IMR-90 (cell line): Measurements from ENCODE around the gene LYPD6. TPM values are rescaled to one million over a fixed set of nuclear protein-coding genes. Genes with fewer than 3 reads are reported as not detected.

ENCODE experiments used
- ATAC-seq: fragments of 200-7000 bp; cut with Tn5 transposase; 2 replicates; pipeline ENCODE4 v1.9.1; 2020; ENCODE audit warnings: low read depth, mild to moderate bottlenecking, moderate library complexity
- BruUV-seq: library from RNA; stranded (reverse); fragments of 400-500 nt; replicated peaks from 2 replicates; lab custom pipeline; 2021; lab: Mats Ljungman, UMichigan
- CTCF ChIA-PET: fragments of 300-600 bp; formaldehyde crosslinking; extraction: SDS; loops from one replicate; lab custom pipeline; 2021; ENCODE audit warnings: antibody characterized with exemption; lab: Yijun Ruan, JAX
- POLR2A ChIA-PET: fragments of 300-600 bp; sonication (Branson Sonifier 250); formaldehyde crosslinking; loops from one replicate; lab custom pipeline; 2022; ENCODE audit warnings: antibody characterized with exemption; ENCODE audit not compliant: unreplicated experiment; lab: Charles Lee
- DNase-seq: peaks from one replicate; pipeline ENCODE4 v3.0.0; 2013
- H2AFZ ChIP-seq: replicated peaks from 2 replicates; pipeline ENCODE3; 2013; ENCODE audit warnings: low read length, mild to moderate bottlenecking; ENCODE audit not compliant: poor library complexity
- H2AK5ac ChIP-seq: 2 replicates; pipeline ENCODE4 v1.6.1; 2013; ENCODE audit warnings: low read depth, low read length, inconsistent platforms
- H2AK9ac ChIP-seq: replicated peaks from 2 replicates; pipeline ENCODE3; 2013; ENCODE audit warnings: mild to moderate bottlenecking, low read depth, low read length, moderate library complexity; ENCODE audit not compliant: poor library complexity
- H2BK120ac ChIP-seq: 2 replicates; pipeline ENCODE4 v1.6.1; 2013; ENCODE audit warnings: low read depth, low read length, inconsistent platforms
- H2BK15ac ChIP-seq: 3 replicates; pipeline ENCODE4 v1.6.1; 2013; ENCODE audit warnings: low read depth, low read length, inconsistent platforms
- H2BK20ac ChIP-seq: 2 replicates; pipeline ENCODE4 v1.6.1; 2013; ENCODE audit warnings: low read depth, mild to moderate bottlenecking, inconsistent platforms, low read length, moderate library complexity
- H2BK5ac ChIP-seq: 2 replicates; pipeline ENCODE4 v1.6.1; 2013; ENCODE audit warnings: mild to moderate bottlenecking, low read depth, low read length, inconsistent platforms; ENCODE audit not compliant: poor library complexity, severe bottlenecking
- H3K14ac ChIP-seq: replicated peaks from 2 replicates; pipeline ENCODE4 v1.6.1; 2013; ENCODE audit warnings: low read depth, low read length, inconsistent platforms
- H3K18ac ChIP-seq: 2 replicates; pipeline ENCODE4 v1.6.1; 2013; ENCODE audit warnings: low read depth, low read length, control low read depth
- H3K23ac ChIP-seq: 2 replicates; pipeline ENCODE4 v1.6.1; 2013; ENCODE audit warnings: low read depth, low read length, inconsistent platforms
- H3K27ac ChIP-seq: 2 replicates; pipeline ENCODE4 v1.5.1; 2013; ENCODE audit warnings: mild to moderate bottlenecking, control low read depth, low read length; ENCODE audit not compliant: insufficient read depth
- H3K27me3 ChIP-seq: 2 replicates; pipeline ENCODE4 v1.6.1; 2013; ENCODE audit warnings: low read length; ENCODE audit not compliant: control insufficient read depth, insufficient read depth
- H3K36me3 ChIP-seq: 2 replicates; pipeline ENCODE4 v1.6.1; 2013; ENCODE audit warnings: low read length, mixed read lengths; ENCODE audit not compliant: control insufficient read depth, insufficient read depth
- H3K4ac ChIP-seq: 2 replicates; pipeline ENCODE4 v1.6.1; 2013; ENCODE audit warnings: low read depth, low read length, inconsistent platforms
- H3K4me1 ChIP-seq: 2 replicates; pipeline ENCODE4 v1.6.1; 2013; ENCODE audit warnings: low read length, mixed read lengths; ENCODE audit not compliant: control insufficient read depth, insufficient read depth
- H3K4me2 ChIP-seq: 2 replicates; pipeline ENCODE4 v1.6.1; 2013; ENCODE audit warnings: low read depth, mild to moderate bottlenecking, control low read depth, low read length, moderate library complexity
- H3K4me3 ChIP-seq: 2 replicates; pipeline ENCODE4 v1.5.1; 2013; ENCODE audit warnings: low read depth, mild to moderate bottlenecking, control low read depth, low read length, moderate library complexity; ENCODE audit not compliant: insufficient read depth
- H3K56ac ChIP-seq: 2 replicates; pipeline ENCODE4 v1.6.1; 2013; ENCODE audit warnings: low read length, inconsistent platforms; ENCODE audit not compliant: insufficient read depth; ENCODE audit errors: extremely low read depth
- H3K79me1 ChIP-seq, 2 experiments: 2 replicates each; pipeline ENCODE4 v1.6.1; 2013; ENCODE audit warnings: low read length in 2 of 2, inconsistent platforms in 1 of 2, low read depth in 1 of 2
- H3K9ac ChIP-seq: 2 replicates; pipeline ENCODE4 v1.6.1; 2013; ENCODE audit warnings: low read depth, low read length, control low read depth
- H3K9me1 ChIP-seq: 2 replicates; pipeline ENCODE4 v1.6.1; 2013; ENCODE audit warnings: low read length, inconsistent platforms; ENCODE audit not compliant: insufficient read depth
- H3K9me3 ChIP-seq: 2 replicates; pipeline ENCODE4 v1.6.1; 2013; ENCODE audit warnings: low read length; ENCODE audit not compliant: control insufficient read depth, insufficient read depth
- H4K20me1 ChIP-seq: 2 replicates; pipeline ENCODE4 v1.6.1; 2013; ENCODE audit warnings: low read length, inconsistent platforms; ENCODE audit not compliant: insufficient read depth
- H4K5ac ChIP-seq: 2 replicates; pipeline ENCODE4 v1.6.1; 2013; ENCODE audit warnings: mild to moderate bottlenecking, low read depth, low read length, control low read depth
- H4K8ac ChIP-seq, 2 experiments: 2 replicates each; pipeline ENCODE4 v1.6.1; 2013; ENCODE audit warnings: low read depth in 2 of 2, low read length in 2 of 2, control low read depth in 1 of 2, inconsistent platforms in 1 of 2
- H4K91ac ChIP-seq: 2 replicates; pipeline ENCODE4 v1.6.1; 2013; ENCODE audit warnings: low read depth, low read length, inconsistent platforms; ENCODE audit not compliant: insufficient read depth
- BHLHE40 ChIP-seq: fragments of 150-350 bp; IDR thresholded peaks from 2 replicates; pipeline ENCODE4 v1.6.1; 2016; ENCODE audit warnings: mild to moderate bottlenecking, low read depth, low read length
- CEBPB ChIP-seq: IDR thresholded peaks from 2 replicates; pipeline ENCODE4 v1.6.1; 2012; ENCODE audit warnings: low read depth, low read length, improper control_type of control experiment
- CTCF ChIP-seq: conservative IDR thresholded peaks from 2 replicates; pipeline ENCODE4 v1.5.1; 2012; ENCODE audit warnings: mild to moderate bottlenecking, low read depth, low read length, improper control_type of control experiment
- ELK1 ChIP-seq: fragments of 150-350 bp; IDR thresholded peaks from 2 replicates; pipeline ENCODE4 v1.6.1; 2016; ENCODE audit warnings: low read depth, mild to moderate bottlenecking, low read length, moderate library complexity, borderline replicate concordance
- FOS ChIP-seq: fragments of 150-350 bp; IDR thresholded peaks from 2 replicates; pipeline ENCODE4 v1.6.1; 2016; ENCODE audit warnings: low read depth, low read length
- MXI1 ChIP-seq: IDR thresholded peaks from 2 replicates; pipeline ENCODE4 v1.6.1; 2012; ENCODE audit warnings: low read depth, mild to moderate bottlenecking, low read length, moderate library complexity, borderline replicate concordance
- NFE2L2 ChIP-seq: fragments of 150-350 bp; IDR thresholded peaks from 2 replicates; pipeline ENCODE4 v1.6.1; 2016; ENCODE audit warnings: low read depth, mild to moderate bottlenecking, low read length
- POLR2A ChIP-seq: IDR thresholded peaks from 2 replicates; pipeline ENCODE4 v1.6.1; 2012; ENCODE audit warnings: mild to moderate bottlenecking, low read depth, low read length
- RAD21 ChIP-seq: IDR thresholded peaks from 2 replicates; pipeline ENCODE4 v1.6.1; 2012; ENCODE audit warnings: low read length, improper control_type of control experiment
- USF2 ChIP-seq: fragments of 150-350 bp; IDR thresholded peaks from 2 replicates; pipeline ENCODE4 v1.6.1; 2017; ENCODE audit warnings: mild to moderate bottlenecking, antibody characterized with exemption, low read length, low read depth
- dilution Hi-C: fragments of 300-500 bp; cut with HindIII; formaldehyde crosslinking; loops from one replicate; pipeline ENCODE4 v1.14.3; 2018; ENCODE audit warnings: low sequenced_read_pairs; ENCODE audit not compliant: unreplicated experiment
- in situ Hi-C: fragments of 300-500 bp; cut with MboI; formaldehyde crosslinking; loops from 3 replicates; pipeline ENCODE4 v1.14.3; 2019; ENCODE audit warnings: low sequenced_read_pairs, inconsistent platforms, mixed read lengths
- intact Hi-C: fragments of 100-400 bp; cut with micrococcal nuclease; formaldehyde crosslinking; loops from 2 replicates; pipeline ENCODE4 v1.10.0; 2022
- polyA plus RNA-seq, 3 experiments: library from polyadenylated mRNA; depleted of rRNA; stranded (reverse); fragments of >200 nt; gene quantifications; 2 replicates each; pipeline ENCODE4 v1.2.3, GENCODE V29; 2012; ENCODE audit warnings: low replicate concordance in 1 of 3
- total RNA-seq: library from RNA; depleted of rRNA; stranded (reverse); fragments of >200 nt; gene quantifications from 2 replicates; pipeline ENCODE4 v1.2.3, GENCODE V29; 2012

LYPD6 gene
- total and polyA plus RNA-seq, 2 of the 4 experiments (the other 2 are of a cell fraction), result 0.87 to 0.90 TPM

GRCh38 chr2:149357058-149357457 lies 26.7 kb downstream of the LYPD6 start:
- no peaks in the 10 kb centered on the region for H3K27me3 ChIP-seq
- H4K20me1 ChIP-seq, result no peaks in the 10 kb centered on the region
- no peaks in the 10 kb centered on the region for H3K79me1 ChIP-seq
- ChIA-PET CTCF (no interaction called here), POLR2A (no interaction called here)
- H4K91ac ChIP-seq, result no peak overlapping the region
- DNase-seq, result no peak
- H3K9me1 ChIP-seq, result no peaks in the 10 kb centered on the region
- H3K4ac ChIP-seq, result no peak overlapping the region
- H2BK20ac ChIP-seq, result no peak overlapping the region
- H3K14ac ChIP-seq, result no peak overlapping the region
- H3K4me3 ChIP-seq, result no peak overlapping the region
- no peak for ATAC-seq
- no peak overlapping the region for H3K9ac ChIP-seq
- no peak overlapping the region for H2AK5ac ChIP-seq
- H3K18ac ChIP-seq, result no peak overlapping the region
- in situ Hi-C loops, result no loop called here
- no TSS peak for BruUV-seq
- H4K8ac ChIP-seq, result no peak overlapping the region
- no peak overlapping the region for H2BK15ac ChIP-seq
- no peak overlapping the region for H2AK9ac ChIP-seq
- no peak overlapping the region for H3K27ac ChIP-seq
- H2BK120ac ChIP-seq, result no peak overlapping the region
- H4K5ac ChIP-seq, result no peak overlapping the region
- dilution Hi-C loops, result no loop called here
- no peak overlapping the region for H2BK5ac ChIP-seq
- H3K56ac ChIP-seq, result no peak overlapping the region
- no peaks in the 10 kb centered on the region for H3K36me3 ChIP-seq
- TF ChIP-seq USF2 (no peak), RAD21 (no peak), ELK1 (no peak), CEBPB (no peak), POLR2A (no peak), BHLHE40 (no peak), NFE2L2 (no peak), FOS (no peak), CTCF (no peak), MXI1 (no peak)
- H3K9me3 ChIP-seq, result no peaks in the 10 kb centered on the region
- H3K23ac ChIP-seq, result no peak overlapping the region
- H3K4me2 ChIP-seq, result no peak overlapping the region
- no peaks in the 10 kb centered on the region for H3K4me1 ChIP-seq
- intact Hi-C loops, result no loop called here
- H2AFZ ChIP-seq, result no peak overlapping the region
